ENCODE data around the gene TCIRG1.

The TCIRG1 gene

GRCh38 chr11:68099057-68099456, 60.2 kb downstream of the TCIRG1 start:
- DNase-seq = no peak

GRCh38 chr11:68099474-68100405, 60.9 kb downstream of the TCIRG1 start:
- DNase-seq = no peak
